Measurements from ENCODE around the gene OVCA2.
A peak's percentile ranks its signal among the peaks of the same experiment; 100 is the strongest.

OVCA2 gene

DNA sequence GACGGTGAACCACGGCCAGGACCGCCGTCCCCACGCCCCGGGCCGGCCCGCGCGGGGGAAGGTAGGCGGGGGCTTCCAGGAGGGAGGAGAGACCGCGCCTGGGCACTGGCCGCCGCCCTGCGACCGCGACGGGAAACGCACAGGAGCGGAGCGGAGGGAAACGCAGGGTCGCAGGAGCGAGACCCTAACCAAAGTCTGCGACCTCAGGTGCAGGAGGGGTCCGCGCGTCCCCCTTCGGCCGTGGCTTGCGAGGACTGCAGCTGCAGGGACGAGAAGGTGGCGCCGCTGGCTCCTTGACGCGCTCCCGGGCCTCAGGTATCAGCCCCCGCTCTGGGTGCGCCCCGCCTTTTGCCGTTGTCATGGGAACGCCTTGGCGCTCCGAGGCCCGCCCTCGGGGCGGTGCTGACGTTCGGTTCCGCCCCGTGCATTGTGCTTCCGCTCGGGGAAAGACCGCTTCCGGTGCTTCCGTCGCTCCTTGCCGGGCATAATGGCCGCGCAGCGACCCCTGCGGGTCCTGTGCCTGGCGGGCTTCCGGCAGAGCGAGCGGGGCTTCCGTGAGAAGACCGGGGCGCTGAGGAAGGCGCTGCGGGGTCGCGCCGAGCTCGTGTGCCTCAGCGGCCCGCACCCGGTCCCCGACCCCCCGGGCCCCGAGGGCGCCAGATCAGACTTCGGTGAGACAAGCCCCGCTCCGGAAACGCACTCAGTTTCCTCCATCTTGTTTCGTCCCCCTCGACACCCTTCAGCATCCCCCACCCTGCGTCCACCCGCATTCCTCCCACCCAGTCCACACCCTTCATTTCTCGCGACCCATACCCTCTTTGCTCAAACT, at the start of gene OVCA2:
OVCA2 (plus strand) TSS at position 462 of the 829 bp plus-strand sequence; CDS start at position 488, 26 bp downstream.
- DNase-seq (ENCODE audit: low read depth) = peak; percentile 94

DNA sequence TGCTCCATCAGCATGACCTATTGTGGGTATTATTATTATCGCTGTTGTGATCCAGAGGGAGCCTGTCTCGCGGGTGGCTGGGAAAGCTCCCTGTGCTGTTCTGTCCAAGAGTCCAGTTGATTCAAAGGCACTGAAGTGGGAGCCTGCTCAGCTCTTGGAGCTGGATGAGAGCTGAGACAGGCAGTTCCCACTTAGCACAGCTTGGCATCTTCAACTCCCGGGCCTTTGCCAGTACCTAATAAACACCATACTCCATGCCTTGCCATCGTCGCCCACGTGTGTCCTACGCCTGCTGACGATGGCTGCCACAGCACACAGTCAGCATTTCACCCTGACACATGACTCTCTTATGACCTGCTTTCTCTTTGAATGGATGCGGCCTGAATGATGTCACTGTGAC, 49.3 kb upstream of the OVCA2 start:
- DNase-seq (ENCODE audit: low read depth) = no peak

DNA sequence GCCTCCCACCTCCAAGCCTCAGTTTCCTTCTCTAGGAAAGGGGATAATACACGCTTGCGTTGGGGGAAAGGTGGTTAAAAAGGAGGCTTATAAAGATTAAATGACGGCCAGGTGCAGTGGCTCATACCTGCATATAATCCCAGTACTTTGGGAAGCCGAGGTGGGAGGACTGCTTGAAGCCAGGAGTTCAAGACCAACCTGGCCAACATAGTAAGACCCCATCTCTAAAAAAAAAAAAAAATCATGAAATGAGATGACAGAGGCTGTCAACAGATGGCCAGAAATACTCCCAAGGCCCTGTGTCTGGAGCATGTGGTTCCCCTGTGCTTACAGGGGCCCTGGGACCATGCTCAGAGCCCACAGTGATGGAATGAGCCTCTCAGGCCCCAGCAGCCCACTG, 47.1 kb upstream of the OVCA2 start:
- no peak for DNase-seq (ENCODE audit: low read depth)

DNA sequence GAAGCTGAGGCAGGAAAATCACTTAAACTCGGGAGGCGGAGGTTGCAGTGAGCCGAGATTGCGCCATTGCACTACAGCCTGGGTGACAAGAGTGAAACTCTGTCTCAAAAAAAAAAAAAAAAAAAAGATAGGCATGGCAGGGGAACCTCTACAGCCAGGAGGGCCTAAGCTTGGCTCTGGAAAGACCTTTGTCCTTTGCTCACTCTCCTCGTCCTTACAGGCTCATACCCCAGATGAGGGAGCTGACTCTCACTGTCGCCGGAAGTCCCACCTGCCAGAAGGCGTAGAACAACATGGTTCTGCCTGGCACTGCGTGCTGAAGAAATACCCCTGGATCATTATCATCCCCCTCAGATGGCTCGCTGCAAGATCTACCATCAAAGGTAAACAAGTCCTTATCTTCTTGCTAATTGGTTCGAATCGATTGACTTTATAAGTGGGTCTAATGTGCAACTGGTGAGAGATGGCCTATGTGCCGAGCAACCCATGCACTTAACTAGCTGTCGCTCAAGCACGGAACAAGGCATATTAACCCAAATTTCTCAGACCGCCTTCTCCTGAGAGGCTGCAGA, 46.4 kb upstream of the OVCA2 start:
- DNase-seq (ENCODE audit: low read depth) = no peak

DNA sequence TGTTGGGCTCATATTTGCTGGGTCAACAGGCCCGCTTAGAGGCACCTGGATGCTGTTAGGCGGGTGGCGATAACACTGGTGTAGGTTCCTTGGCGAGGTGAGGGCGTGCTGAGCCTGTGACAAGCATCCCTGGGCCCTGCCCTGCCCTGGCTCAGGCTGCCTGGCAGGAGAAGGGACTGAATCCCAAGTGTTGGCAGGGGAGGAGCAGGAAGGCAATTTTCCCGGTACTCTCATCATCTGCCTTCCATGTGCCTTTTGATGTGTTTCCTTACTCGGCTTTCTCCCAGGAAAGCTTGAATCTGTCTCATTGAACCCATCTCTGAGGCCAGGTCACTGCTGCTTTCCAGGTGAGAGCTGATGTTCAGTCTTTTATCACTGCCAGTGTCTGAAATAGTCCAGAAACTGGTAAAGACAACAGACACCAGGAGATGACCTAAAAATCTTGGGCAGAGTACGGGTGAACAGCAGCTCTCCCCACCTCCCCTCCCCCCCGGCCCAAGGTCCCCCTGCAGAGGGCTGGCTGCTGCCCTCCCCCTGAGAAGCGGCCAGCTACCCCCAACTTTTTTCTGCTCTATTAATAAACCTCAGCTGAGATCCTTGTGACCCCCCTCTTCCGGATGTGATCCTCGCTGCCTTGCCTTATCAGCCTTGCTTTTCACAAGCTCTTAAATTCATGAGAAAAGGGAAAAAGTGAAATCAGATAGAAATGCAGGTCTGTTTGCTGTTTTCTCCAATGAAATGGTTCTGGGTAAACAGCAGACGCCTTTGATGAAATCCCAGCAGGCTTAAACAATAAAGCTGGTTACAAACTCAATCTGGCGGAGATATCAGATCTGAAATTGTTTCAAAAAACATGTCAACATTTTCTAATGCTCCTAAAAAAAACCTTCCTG, 45.7 kb upstream of the OVCA2 start:
- no peak for DNase-seq (ENCODE audit: low read depth)

DNA sequence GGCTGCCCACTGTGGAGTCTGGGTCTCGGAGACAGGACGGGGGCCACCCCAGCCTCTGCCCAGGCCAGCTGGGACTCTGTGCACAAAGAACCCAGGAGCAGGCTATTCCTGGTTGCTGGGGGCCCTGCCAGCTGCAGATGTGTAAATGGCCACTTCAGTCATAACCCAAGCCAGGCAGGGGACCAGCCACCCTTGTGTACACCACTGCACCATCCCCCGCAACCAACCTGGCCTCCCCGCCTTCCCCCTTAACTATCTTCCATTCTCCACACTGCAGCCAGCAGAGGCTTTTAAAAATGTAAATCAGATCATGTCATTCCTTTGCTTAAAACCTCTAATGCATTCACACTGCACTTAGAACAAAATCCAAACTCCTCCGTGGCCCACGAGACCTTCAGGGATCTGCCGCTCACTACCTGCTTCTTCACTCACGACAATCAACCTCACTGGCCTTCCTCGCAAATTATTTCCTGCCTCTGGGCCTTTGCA, 45.0 kb upstream of the OVCA2 start:
- no peak for DNase-seq (ENCODE audit: low read depth)

DNA sequence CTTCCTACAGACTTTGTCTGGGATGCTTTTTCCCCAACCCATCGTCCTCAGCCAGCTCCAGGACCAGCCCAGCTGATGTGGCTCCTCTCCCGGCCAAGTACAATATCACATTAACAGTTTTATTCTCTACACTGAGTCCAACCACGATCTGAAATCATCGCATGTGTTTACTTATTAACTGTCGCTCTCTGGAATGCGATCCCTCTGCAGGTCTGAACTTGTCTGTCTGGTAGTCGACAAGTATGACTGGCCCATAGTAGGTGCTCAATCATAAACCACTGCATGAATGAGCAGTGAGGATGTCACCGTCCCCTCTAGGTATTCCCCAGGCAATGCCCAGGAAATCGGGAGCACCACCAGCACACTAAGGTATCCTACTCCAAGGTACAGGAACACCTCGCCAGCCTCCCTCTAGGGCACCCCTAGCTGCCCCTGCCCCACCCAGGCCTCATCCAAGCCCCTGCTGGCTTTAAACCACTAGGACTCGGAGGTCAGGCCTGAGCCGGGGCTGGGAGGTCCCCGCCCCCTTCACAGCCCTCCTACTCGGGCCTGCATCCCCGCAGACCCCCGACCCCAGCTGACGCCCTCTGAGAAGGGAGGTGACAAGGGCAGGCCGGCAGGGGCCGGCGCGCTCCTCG, 44.4 kb upstream of the OVCA2 start:
- no peak for DNase-seq (ENCODE audit: low read depth)

DNA sequence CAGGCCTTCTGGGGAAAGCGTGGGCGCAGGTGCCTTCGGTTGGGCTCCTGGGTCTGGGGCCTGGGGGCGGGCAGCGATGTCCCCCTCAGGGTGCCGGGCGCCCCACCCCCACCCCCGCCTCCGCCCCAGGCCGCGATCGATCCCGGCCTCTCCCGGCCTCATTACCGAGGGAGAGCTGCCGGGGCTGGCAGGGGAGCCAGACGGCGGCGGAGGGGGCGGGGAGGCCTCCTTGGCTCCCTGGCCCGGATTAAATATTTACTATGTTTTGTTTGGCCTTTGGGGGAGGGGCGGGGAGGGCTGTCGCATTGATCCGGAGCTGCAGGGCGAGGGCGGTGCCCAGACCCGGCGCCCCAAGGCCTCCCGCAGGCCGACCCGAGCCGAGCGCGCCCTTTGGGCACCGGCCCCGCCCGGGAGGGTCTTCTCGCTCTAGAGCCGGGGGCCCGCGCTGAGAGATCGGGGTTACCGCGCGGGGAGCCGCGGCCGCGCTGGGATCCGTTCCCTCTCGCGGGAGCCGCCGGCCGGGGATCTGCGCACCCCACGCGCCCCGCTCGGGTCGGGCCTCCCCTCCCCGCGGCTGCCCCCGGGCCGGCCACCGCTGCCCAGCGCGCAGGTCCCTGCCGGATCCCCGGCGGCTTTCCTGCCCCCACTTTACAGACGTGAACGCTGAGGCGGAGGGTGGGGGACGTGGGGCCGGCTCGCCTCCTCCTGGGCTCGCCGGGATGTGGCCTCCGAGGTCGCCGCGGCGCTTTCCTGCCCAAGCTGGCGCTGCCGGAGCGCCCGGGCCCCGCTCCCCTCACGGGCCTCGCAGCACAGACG, 43.7 kb upstream of the OVCA2 start:
- DNase-seq (ENCODE audit: low read depth) = peak; percentile 15

DNA sequence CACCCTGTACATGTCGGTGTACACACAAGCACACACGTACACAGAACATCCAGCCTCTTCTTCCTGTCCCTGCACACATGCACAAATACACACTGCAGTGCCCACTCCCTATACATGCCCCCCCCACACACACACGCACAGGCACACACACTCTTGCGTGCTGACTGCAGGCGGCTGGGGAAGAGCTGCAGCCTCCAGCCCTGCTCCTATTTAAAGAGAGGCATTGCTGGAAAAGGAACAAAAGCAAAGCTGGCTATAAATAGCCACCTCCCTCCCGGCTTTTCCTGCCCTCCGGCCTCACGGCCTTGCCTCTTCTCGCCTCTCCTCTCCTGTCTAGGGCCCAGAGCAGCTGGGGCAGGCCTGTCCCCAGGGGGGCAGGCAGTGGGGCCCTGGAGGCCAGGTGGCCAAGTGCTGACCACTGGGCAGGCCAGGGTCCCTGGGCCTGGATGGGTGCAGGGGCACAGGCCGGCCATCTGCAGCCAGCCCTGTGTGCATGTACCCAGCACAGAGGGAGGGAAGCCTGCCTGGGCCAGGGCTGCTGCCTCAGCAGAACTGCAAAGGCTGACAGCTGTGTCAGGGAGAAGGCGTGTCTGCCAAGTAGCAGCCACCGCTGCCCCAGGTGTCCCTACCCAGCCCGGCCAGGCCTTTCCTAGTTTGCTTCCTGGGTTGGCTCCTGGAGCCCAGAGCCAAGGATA, 42.1 kb upstream of the OVCA2 start:
- peak; percentile 77 for DNase-seq (ENCODE audit: low read depth)

DNA sequence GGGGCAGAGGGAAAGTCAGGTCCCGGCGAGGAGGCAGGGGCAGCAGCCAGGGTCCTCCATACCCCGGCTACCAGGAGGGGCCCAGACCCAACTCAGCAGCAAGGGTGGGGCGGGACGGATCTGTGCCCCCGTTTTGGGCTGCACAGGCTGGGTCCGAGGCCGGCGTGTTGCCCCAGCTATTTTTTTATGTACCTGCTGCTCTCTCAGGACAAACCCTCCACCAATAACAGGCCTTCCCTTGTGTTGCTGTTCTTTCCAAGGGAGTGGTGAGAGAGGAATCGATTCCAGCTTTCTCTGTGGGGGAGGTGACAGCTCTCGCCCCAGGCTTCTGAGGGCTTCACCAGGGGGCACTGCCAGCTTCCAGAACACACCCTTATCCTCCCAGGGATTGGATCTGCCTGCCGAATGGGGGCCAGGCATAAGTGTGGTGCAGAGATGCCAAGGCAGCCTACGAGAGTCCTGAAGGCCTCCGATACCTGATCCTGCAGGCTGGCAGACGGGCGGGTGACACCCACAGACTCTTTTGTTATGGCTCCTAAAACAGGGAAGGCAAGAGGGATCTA, 39.0 kb upstream of the OVCA2 start:
- no peak for DNase-seq (ENCODE audit: low read depth)

DNA sequence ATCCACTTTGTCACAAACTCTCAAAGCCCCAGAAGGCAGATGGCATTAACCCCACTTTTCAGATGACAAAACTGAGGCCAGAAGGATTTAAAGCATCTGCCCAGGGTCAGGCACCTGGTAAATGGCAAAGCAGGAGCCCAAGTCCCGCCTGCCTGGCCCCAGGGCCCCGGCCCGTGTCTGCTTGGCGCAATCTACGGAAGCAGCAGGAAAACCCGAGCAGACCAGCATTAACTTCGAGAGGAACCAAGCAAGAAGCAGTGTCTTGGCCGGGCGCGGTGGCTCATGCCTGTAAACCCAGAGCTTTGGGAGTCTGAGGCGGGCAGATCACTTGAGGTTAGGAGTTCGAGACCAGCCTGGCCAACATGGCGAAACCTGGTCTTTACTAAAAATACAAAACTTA, 38.3 kb upstream of the OVCA2 start:
- DNase-seq (ENCODE audit: low read depth) = no peak

DNA sequence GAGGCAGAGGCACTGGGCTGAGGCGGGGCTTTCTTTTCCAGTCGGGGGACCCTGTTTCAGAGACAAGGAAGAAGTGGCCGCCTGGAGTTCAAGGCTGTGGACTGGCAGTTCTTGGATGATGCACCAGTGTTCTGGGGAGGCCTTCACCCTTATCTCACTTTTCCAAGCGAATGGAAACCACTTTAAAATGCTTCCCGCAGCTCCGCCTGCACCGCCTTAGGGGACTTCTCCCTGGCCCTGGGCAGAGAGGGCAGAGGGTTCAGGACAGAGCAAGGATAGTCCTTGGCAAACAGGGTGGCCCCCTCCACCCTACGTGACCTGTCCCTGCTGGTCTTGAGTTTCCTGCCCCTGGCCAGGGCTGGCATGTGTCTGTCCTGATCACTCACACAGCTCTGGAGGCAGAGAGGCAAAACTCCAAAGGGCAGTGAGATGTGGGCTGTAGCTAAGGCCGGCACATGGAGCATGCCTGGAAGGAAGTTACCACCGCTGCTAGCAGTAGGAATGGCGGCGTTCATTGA, 37.3 kb upstream of the OVCA2 start:
- no peak for DNase-seq (ENCODE audit: low read depth)

DNA sequence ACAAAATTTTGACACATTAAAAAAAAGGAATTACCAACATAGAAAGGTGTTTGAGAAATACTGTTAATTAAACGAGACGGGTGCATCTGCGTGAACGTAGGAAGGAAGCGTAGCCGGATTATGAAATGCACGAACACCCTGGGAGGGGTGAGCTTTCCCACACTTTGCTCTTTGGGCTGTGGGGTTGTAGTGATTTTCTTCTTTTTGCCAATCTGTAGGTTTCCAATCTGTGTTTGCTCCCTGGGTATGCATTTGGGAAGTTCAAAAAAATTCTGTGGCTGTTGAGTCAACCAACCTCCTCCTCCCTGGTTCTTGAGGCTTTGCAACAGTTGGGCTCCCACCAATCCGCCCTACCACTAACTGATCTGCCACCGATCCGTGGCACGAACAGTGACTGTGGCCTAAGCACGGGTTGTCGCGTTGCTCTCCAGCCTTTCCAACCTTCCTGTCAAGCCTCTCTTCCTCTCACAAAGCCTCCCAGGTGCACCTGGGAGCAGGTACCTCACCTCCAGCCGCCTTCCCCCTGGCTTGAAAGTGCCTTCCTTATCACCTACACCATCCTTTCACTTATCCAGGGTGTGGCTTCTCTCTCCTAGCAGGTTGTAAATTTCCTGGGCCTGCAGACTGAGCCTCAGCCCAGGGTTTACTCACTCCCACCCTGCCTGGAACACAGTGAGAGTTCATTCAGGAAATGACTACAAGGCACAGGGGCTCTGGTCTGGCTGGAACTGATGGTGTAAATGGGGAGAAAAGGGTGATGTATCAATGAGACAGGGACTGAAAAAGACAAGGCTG, 33.3 kb upstream of the OVCA2 start:
- no peak for DNase-seq (ENCODE audit: low read depth)

DNA sequence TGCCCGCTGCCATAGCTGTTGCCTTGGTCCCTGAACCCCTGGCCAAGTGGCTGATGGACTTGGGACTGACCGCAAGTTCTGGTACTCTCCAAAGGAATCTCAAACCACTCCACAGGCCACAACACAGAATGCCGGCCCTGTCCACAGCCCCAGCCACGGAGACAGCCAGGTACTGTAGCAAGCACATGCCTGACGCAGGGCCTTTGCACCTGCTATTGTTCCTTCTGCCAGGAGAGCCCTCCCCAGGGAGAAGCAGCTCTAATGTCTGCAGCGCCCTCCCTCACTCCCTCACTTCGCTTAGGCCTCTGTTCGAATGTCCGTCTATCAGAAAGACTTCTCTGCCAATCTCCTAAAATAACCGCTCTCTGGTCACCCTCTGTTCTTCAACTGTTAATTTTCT, 32.1 kb upstream of the OVCA2 start:
- DNase-seq (ENCODE audit: low read depth) = no peak

DNA sequence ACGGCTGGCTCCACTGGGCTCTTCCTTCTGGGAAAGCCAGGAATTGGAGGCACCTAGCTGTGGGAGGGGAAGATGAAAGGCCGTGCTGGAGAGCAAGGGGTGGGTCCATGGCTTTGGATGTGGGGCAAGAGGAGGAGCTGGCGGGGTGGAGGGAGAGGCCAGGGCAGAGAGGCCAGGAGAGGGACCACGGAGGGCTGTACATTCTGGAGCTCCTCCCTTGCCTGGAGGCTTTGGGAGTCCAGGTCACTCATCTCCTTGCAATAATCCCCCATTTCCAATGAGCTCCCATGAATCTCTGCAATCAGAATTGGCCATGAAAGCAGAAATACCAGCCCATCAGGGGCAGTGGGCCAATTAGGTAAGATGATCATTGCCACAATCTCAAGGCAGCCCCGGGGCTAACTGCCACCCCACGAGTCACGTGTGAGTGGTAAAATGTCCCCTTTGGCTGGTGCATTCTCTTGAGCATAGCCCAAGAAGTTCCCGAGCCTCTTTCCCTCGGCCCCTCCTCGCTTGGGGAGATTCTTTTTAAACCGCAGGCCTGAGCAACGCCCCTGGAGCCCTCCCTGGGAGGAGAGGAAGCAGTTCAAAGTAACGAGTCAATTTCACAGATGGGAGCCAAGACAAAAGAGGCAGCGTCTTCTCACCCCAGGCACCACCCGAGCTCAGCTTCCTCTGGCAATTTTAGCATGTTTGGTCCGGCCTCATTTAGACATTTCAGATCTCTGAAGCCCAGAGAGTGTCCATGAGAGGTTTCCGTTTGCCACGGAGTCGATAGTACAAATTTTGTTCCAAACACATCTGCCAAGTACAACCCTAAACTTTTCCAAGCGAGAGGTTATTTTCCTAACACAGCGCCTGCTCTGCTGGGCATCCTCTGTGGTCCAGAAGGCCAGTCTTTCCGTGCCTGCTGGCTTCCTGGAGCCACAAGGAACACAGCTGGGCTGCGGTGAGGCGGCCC, 30.1 kb upstream of the OVCA2 start:
- DNase-seq (ENCODE audit: low read depth) = peak; percentile 90

DNA sequence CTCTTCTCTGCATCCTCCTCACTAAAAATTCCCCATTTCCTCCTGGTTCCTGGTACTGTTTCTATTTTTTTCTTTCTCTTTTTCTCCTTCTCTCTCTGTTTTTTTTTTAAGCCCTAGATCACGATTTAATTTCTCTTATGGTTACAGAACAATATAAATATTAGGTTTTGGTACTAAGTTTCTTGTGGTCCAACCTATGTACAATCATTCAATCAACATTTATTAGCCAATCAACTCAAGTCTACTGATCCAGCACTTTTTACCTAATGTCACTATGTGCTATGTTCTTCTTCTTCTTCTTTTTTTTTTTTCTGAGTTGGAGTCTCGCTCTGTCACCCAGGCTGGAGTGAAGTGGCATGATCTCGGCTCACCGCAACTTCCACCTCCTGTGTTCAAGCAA, 29.3 kb upstream of the OVCA2 start:
- DNase-seq (ENCODE audit: low read depth) = no peak

DNA sequence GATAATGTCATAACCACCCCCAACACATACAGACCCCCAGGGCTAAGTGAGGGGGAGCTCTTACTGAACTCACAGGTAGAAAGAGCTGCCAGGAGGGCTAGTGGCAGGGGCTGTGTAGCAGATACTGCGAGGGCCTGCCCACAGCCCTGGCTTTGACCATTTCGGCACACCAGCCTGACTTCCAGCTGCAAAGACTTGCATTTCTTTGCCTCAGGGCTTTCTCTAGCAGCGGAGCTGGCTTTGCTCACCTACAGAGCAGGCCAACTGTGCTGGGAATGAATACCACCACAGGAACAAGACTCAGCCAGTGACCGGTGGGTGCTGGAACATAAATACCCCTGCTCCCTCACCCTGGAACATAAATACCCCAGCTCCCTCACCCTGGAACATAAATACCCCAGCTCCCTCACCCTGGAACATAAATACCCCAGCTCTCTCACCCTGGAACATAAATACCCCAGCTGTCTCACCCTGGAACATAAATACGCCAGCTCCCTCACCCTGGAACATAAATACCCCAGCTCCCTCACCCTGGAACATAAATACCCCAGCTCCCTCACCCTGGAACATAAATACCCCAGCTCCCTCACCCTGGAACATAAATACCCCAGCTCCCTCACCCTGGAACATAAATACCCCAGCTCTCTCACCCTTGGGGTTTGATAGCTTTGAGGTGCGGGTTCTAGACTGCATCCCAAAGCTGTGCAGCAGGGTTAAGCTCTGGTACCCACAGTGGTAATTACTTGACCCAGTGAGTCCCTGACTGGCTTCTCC, 28.4 kb upstream of the OVCA2 start:
- peak; percentile 26 for DNase-seq (ENCODE audit: low read depth)
